Posterior cingulate gyrus (tissue), 11 donors: ENCODE measurements around the gene MRM2.

Experiments used
- DNase-seq, 10 donors: peaks; one replicate each; pipeline versions ENCODE4 v3.0.0 to v3.0.0-alpha.2; 2020 to 2021; ENCODE audit warnings: mixed read lengths in 3 of 10
- intact Hi-C: fragments of 100-400 bp; cut with DNase I; formaldehyde crosslinking; loops from one replicate; pipeline ENCODE4 v1.15.1; 2023

The MRM2 gene

DNA sequence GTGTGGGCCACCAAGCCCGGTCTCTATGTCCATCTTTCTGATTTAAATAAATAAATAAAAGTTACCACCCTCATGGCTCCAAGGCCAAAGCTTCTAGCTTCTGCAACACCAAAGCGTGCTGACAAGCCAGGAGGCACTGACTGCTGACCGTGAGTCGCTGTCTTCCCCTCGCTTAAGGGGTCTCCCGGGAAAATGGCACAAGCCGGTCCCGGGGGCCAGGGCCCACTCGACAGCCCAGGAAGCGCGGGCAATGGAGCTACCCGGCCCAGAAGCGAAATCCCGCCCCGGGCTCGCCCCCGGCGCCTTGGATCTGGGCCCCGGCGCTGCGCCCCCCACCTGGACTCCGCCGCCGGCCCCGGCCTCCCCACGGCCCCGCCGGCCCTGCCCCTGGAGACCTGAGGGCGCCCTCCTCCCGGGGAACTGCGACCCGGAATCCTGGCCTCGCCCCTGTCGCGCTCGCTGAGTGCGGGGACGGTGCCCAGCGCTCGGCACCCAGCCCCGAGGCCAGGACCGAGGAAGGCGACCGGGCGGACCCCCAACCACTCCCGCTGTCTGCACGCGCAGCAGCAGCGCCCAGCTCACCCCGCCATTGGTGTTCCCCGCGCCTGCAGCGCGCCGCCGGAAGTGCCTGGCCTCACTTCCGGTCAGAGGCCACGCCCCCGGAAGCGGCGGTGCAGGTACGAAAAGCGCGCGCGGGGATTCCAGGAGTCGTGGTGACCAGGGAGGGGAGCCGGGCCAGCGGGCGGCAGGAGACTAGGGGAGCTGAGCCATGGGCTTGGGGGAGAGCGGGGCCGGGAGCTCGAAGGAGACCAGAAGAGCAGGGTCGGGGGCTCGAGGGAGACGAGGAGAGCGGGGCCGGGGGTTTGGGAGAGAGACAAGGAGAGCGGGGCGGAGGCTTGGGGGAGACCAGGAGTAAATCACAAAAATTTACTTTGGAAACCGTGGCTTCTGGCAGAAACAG, at the start of gene MRM2, which contains the start of gene NUDT1:
TSS of gene MRM2 (minus strand) at position 626 of the 961 bp plus-strand sequence. CDS start at position 590, 36 bp downstream.
TSS of gene NUDT1 (plus strand) at position 647 of the 961 bp plus-strand sequence. CDS start 2,349 bp downstream, outside the sequence.
- intact Hi-C loops = loop anchor here (5.0 kb wide), 1 partner anchor 70 kb away; the partner anchor contains the start of gene SNX8
- DNase-seq = peak; percentile 68 to 97 (median 85)

DNA sequence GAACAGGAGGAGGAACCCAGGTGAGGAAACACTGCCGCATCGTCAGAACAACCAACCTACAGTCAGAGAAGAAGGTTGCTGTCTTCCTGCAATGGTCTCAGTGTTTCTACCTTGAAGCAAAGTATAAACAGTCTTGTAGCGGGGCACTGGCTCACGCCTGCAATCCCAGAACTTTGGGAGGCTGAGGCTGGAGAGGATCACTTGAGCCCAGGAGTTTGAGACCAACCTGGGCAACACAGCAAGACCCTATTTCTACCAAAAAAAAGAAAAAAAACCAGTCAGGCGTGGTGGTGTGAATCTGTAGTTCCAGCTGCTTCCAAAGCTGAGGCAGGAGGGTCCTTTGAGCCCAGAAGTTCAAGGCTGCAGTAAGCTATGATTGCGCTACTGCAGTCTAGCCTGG, 48.9 kb upstream of the MRM2 start:
- DNase-seq = peak in 2 of 10 donors; percentile 40 to 42

DNA sequence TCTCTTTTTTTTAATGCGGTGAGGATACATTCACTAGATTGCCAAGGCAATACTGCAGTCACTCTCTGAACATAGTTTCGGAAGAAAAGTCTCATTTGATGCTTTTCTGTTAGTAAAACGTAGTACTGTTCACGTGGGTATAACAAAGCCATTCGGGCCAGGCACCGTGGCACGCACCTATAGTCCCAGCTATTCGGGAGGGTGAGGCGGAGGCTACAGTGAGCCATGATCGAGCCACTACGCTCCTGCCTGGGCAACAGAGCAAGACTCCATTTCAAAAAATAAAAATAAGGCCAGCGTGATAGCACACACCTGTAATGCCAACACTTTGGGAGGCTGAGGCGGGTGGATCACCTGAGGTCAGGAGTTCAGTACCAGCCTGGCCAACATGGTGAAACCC, 47.6 kb upstream of the MRM2 start:
- intact Hi-C loops = no loop called here
- DNase-seq = peak in 3 of 10 donors; percentile 40 to 55 (median 55)

More for the DNA sequence above, 48.9 kb upstream of the MRM2 start:
- intact Hi-C loops = no loop called here

DNA sequence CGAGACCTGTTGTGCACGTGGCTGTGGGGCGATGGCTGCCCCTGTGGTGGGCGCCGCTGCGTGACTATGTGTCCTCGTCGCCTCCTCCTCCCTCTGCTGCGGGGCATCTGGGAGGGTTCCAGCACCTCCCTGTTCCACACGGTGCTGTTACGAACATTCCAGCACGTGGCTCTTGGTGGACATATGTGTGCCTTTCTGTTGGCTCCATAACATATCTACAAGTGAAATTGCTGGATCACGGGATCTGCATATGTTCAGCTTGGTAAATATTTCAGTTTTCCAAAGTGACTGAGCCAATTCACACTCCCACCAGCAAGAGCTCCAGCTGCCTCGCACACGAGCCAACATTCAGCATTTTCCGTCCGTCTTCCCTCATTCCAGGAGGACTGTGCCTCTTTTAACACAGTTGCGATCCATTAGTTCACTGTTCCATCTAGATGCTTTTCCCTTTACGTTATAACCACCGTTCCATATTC, 47.1 kb upstream of the MRM2 start:
- DNase-seq = peak in 5 of 10 donors; percentile 34 to 88 (median 79)

DNA sequence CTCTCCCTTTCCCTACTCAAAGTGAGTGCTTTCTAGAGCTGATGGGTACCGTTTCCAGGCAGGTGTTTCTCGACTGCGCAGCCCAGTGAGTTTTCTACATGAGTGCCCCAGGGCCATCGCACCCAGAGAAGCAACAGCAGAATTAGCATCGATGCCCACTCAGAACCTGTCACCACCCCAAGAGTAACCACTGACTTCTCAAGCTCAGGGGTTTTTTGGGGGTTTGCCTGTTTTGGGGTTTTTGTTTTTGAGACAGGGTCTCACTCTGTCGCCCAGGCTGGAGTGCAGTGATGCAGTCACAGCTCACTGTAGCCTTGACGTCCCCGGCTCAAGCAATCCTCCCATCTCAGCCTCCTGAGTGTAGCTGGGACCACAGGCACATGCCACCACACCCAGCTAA, 46.5 kb upstream of the MRM2 start:
- intact Hi-C loops = no loop called here
- DNase-seq = peak in 3 of 10 donors; percentile 46 to 74 (median 49)

More for the DNA sequence above, 47.1 kb upstream of the MRM2 start:
- intact Hi-C loops = no loop called here

DNA sequence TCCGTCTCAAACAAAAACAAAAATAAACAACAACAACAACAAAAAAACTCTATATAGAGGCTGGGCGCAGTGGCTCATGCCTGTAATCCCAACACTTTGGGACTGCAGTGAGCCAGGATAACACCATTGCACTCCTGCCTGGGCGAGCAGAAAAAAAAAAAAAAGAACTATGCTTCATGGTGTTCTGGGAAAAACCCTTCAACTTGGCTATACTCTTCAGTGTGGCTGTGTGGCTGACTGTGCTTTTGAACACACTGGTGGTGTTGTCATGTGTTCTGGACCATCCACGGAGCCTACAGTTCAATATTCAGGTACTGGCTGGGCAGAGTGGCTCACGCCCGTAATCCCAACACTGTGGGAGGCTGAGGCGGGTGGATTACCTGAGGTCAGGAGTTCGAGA, 45.7 kb upstream of the MRM2 start:
- intact Hi-C loops = no loop called here
- DNase-seq = peak in 1 of 10 donors; percentile 26

DNA sequence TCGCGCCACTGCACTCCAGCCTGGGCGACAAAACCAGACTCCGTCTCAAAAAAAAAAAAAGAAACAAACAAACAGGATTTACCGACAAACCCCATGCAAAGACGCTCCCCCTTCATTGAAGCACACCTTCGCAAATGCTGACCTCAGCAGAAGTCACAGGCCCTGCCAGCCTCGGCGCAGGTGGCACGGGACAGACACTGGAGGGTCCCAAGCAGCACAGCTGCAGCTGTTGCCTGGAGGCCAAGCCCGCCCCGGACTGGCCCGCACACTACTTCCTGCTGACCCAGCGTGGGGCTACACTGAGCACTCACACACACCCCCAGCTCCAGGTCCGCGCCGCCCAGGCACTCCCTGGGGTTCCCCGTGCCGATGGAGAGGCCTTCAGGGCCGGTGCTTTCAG, 41.1 kb upstream of the MRM2 start:
- intact Hi-C loops = no loop called here
- peak in 2 of 10 donors; percentile 62 to 85 for DNase-seq

DNA sequence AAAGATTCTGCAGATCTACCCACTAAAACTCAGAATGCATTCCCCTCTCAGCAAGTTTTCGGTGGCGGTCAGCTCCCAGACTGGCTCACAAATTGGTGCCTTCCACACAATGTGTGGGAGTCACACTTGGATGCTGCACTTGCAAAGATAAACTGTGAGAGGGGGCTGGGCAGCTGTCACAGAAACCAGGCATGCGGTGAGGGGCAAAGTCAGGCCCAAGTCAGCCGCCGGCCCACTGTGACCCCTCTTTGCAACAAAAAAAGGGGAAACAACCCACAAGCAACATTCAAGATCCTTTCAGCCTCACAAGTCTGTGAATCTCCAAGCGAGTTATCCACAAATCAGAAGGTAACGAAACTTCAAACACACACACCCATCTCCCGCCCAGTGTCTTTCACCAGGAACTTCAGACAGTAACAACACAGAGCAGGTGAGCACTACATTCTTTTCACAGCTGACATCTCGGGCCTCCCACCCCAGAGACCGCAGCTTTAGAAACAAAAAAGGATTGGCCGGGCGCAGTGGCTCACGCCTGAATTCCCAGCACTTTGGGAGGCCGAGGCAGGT, 40.3 kb upstream of the MRM2 start:
- peak in 4 of 10 donors; percentile 10 to 72 (median 44) for DNase-seq
- intact Hi-C loops = no loop called here

DNA sequence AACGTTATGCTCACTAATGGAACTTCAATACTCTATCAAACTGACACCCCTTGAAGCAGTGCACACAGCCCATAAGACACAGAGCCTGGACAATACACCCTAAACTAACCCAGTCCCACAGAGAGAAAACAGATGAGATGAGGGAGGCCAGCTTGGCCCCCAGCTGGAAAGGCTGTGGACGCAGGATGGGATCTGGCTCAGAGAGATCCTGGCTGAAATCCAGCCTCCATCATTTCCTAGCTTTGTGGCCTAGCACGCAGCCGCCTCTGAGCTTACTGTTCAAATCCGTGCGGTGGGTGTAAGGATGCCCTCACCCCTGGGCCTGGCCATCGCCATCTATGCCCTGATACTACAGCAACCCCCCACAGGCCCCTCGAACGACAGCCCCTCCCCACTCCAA, 39.5 kb upstream of the MRM2 start:
- intact Hi-C loops = no loop called here
- peak in 4 of 10 donors; percentile 10 to 68 (median 37) for DNase-seq

DNA sequence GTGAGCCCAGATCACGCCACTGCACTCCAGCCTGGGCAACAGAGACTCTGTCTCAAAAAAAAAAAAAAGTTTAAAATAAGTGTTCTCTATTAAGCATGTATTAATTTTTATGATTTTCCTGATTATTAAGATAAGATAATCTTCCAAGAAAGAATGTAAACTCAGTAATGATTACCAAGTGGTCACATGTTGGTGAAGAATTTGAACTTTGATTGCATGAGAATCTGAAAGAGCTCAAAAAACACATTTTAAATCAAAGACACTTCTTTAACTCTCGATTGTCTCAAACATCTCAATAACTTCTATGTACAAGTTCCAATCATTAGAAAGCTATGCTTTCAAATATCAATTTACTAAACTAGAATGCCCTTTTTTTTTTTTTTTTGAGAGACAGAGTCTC, 38.4 kb upstream of the MRM2 start:
- intact Hi-C loops = no loop called here
- DNase-seq = peak in 1 of 10 donors; percentile 1

DNA sequence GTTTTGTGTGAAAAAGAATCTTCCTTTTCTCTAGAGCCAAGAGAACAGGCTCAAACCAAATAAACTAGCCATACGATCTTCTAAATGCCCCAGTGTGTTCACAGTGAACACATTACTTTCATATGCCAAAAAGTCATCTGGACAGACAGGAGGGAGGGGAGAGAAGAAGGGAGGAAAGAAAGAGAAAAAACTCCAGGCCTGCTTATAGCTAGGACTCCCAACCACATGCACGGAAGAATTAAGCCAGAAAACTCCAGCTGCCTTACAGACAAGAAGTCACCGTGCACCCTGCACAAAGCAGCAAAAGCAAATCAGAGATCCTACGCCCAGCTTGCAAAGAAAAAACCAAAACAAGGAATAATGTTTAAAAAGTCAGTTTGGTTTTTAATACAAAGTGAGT, 37.9 kb upstream of the MRM2 start:
- DNase-seq = peak in 1 of 10 donors; percentile 3
- intact Hi-C loops = no loop called here

DNA sequence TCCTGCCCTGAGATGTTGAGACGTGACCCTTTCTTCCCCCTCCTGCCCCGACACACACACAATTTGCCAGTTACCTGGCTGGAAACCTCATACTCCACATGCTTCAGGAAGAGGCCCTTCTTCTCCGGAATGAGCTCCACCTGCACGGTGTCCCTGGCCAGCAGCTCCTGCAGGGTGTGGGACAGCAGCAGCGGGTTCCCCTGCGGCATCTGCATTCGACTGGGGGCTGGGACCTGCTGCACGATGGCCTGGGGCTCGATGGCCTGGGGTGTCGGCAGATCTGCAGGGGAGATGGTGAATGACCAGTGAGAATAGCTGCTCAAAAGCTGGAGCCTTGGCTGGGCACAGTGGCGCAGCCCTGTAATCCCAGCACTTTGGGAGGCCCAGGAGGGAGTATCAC, 36.0 kb upstream of the MRM2 start:
- DNase-seq = peak in 2 of 10 donors; percentile 43 to 84
- intact Hi-C loops = no loop called here

DNA sequence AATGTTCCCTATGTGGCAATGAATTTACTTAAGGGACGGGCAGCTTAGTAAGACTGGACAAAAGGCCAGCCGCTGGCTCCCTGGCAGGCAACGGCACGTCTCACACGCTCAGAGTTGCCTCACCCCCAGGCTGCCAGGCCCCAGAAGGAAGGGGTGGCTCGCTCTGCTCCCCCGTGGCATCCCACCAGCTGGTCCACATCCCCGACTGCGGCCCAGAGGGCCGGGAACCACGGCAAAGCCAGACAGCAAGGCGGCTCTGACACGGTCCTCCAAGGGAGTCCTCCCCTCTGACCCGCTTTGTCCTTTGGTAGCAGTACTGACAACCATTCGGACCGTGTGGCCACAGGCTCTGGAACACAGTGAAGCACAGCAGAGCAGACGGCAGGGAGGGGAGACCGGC, 34.1 kb upstream of the MRM2 start:
- DNase-seq = peak in 2 of 10 donors; percentile 74 to 80
- intact Hi-C loops = no loop called here

DNA sequence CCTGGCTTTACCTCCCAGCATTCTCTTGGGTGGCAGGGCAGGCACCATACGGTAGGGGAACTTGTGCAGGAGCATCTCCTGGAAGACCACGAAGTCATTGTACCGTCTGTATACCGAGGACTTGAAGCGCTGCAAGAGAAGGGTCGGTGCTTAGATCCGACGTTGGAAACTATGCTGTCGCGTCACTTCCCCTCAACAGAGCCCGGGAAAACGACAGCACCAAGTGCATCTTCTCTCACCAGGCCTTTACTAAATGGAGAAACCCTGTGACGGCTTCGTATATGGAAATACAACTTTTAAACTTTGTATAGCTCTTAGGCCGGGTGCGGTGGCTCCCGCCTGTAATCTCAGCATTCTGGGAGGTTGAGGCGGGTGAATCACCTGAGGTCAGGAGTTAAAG, 33.1 kb upstream of the MRM2 start:
- DNase-seq = peak in 2 of 10 donors; percentile 41 to 51
- intact Hi-C loops = no loop called here

DNA sequence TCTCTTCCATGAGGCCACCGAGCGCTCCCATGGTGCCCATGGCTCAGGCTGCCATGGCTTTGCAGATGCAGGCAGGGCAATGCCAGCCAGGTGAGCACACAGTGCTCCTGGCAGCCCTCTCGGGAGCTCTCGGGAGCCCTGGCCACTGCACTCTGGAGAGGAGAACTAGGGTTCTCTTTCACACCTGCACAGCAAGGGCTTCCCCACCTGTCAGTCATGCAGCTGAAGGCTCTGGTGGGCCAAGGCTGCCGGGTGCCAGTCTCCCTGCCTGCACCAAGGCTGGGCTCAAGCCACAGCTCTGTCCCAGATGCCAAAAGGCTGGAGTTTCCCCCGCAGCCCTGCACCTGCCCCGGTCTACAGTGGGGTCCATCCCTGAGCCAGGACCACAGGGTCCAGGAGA, 32.7 kb upstream of the MRM2 start:
- peak in 1 of 10 donors; percentile 82 for DNase-seq
- intact Hi-C loops = no loop called here

DNA sequence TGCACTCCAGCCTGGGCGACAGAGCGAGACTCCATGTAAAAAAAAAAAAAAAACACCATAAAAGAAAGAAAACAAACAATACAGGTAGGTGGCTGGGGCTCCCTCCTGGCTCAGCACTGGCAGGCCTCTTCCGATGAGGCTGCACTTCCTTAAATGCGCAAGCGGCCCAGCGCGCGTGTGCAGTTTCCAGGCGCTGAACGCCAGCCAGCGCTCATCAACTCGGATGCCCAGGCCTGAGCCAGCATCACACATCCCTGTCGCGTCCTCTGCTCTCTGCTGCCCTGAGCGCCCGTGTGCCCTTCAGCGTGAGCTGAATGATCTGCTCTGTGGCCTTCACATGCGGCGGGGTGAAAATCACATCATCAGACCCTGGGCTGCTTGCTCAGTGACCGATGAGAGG, 31.9 kb upstream of the MRM2 start:
- no peak for DNase-seq
- intact Hi-C loops = no loop called here

DNA sequence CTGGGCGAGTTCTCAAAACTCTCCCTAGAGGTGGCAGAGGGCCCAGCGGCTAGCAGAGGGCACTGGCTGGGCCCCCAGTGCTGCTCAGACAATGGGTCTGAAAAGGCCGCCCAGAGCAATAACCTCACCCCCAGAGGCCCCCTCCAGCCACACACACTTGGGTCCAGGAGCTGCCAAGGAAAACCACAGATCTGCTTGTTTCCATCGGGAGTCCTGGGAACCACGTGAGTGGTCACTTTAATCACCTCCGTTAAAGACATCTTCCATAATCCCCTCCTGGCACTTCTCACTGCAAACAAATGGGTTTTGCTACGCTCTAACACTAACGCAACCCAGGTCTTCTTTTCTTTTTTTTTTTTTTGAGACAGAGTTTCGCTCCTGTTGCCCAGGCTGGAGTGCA, 30.0 kb upstream of the MRM2 start:
- no peak for DNase-seq
- intact Hi-C loops = no loop called here

DNA sequence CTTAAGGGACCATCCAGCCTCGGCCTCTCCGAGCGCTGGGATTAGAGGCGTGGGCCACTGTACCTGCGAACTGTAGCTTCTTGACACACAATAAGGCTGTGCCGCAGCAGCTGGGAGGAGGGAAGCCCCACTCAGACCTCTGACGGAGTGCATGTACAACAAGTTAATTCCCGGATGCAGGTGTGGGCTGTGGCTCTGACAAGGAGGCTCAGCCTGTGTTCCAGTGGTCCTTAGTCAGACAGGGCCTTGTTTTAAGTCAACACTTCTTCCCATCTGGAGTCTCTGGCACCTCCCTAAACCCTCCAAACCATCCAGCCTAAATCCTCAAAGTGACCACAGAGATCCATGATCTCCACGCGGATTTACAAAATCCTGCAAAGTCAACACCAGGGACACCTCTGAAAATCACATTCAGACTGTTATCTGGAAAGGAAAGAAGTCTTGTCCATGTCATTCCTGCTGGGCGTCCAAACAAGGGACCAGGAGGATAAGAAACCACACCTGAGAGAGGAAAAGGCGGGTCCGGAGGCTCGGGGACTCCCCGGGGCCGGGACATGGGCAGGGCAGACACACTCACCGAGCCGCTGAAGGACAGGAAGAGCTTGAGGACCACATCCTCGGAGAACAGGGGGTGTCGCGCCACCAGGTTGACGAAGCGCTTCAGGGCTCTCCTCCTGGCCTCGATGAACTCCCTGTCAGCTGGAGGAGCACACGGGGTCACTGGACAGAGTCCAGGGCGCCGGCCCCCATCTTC, 29.4 kb upstream of the MRM2 start:
- intact Hi-C loops = no loop called here

DNA sequence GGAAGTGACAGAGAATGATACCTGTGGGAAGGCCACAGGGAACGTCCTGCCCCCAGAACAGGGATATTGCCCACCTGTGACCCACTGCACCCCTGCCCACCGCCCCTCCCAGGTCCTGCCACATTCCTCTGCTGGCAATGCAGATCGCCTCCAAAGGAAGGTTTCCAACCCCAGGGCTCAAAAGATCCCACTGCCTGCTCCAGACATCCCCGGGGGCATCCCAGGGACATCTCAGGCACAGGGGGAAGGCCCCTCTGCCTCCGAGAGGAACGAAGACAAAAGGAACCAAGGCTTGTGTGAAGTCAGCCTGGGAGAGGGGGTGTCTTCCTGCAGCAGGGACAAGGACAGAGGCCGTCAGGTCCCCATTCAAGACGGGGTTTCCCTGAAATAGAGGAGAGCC, 28.5 kb upstream of the MRM2 start:
- DNase-seq = no peak
- intact Hi-C loops = no loop called here

More for the DNA sequence above, 29.4 kb upstream of the MRM2 start:
- no peak for DNase-seq

DNA sequence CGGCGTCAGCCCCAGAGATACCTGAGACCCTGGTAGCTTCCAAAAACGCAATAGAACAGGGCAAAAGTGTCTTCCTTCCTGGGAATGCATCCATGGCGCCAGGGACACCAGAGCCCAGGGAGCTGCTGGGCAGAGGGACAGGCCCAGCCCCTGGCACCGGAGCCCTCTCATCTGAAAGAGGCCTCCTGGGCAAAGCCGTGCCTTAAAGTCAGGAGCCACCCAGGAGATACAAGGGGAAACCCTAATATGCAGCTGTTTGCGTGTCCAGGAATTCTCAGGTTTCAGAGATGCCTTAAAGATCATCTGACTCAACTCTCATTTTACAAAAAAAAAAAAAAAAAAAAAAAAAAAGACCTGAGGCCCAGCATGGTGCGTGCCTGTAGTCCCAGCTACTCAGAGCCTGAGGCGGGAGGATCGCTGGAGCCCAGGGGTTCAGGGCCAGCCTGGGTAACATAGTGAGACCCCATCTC, 28.0 kb upstream of the MRM2 start:
- intact Hi-C loops = no loop called here
- DNase-seq = no peak
